ENCODE data around the gene GGCX.

GGCX gene

DNA sequence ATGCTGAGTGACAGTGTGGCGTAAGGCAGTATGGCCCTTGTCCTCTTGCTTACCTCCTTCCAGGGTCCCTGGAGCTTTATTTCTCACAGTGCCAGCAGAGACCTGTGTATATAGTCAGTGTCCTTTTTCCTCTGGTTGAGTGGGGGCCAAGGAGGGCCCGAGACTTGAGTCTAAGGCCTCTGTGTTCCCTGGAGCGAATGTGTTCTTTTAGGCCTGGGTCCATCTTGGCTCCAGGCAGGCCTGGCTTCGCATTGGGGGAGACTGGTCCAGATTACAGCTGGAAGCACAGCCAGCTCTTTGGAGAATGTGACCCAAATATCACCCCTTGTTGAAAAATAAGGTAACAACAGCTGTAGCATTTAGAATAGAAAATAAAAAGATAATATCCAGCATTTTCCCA lies 27.9 kb upstream of the GGCX start:
- Histone ChIP-seq H3K27me3 (ENCODE audit: low read length) (no peaks in the 10 kb centered on the region), H3K79me2 (ENCODE audit: insufficient read depth, low read length) (no peaks in the 10 kb centered on the region), H3K9me3 (ENCODE audit: insufficient read depth, low read length) (no peaks in the 10 kb centered on the region), H3F3A (ENCODE audit: insufficient read depth) (no peaks in the 10 kb centered on the region), H4K20me1 (ENCODE audit: low read depth, low read length) (no peaks in the 10 kb centered on the region), H3K4me2 (ENCODE audit: low read depth, low read length, poor library complexity, severe bottlenecking) (no peak overlapping the region), H3K9ac (ENCODE audit: low read length) (no peak overlapping the region), H3K9me2 (replicated peaks; ENCODE audit: insufficient read depth, low read length) (no peaks in the 10 kb centered on the region), H3K4me3 (ENCODE audit: insufficient read depth, low read length, poor library complexity, severe bottlenecking) (no peak overlapping the region), H3K36me3 (ENCODE audit: low read length) (no peaks in the 10 kb centered on the region), H3K27ac (ENCODE audit: low read depth, low read length) (no peak overlapping the region), H2AFZ (ENCODE audit: low read depth, low read length, severe bottlenecking) (no peak overlapping the region)
- TF ChIP-seq, protein P1, sequence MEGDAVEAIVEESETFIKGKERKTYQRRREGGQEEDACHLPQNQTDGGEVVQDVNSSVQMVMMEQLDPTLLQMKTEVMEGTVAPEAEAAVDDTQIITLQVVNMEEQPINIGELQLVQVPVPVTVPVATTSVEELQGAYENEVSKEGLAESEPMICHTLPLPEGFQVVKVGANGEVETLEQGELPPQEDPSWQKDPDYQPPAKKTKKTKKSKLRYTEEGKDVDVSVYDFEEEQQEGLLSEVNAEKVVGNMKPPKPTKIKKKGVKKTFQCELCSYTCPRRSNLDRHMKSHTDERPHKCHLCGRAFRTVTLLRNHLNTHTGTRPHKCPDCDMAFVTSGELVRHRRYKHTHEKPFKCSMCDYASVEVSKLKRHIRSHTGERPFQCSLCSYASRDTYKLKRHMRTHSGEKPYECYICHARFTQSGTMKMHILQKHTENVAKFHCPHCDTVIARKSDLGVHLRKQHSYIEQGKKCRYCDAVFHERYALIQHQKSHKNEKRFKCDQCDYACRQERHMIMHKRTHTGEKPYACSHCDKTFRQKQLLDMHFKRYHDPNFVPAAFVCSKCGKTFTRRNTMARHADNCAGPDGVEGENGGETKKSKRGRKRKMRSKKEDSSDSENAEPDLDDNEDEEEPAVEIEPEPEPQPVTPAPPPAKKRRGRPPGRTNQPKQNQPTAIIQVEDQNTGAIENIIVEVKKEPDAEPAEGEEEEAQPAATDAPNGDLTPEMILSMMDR (IDR thresholded peaks at IDR 0.05; ENCODE audit: insufficient read depth, low read length, poor library complexity, severe bottlenecking): no peak
- no peak for TF ChIP-seq EZH2phosphoT487 (conservative IDR thresholded peaks at IDR 0.05; ENCODE audit: low read length)

DNA sequence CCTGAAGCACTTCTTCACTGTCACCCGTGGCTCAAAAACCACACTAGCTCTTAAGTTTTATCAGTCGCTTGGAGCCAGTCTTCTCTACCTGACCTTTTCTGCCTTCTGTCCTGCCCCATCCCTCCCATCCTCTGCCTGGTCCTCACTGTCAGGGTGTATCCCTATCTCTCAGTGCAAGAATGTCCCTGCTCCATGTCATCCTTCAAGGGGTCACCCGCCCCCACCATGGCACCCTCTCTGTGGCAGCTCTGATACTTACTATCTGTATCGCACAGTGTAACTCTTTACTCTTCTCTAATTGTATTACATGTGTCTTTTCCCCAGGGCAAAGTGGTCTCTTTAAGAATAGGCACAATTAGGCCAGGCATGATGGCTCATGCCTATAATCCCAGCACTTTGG lies 27.4 kb upstream of the GGCX start:
- Histone ChIP-seq H3K27me3 (ENCODE audit: low read length) (no peaks in the 10 kb centered on the region), H3K9me2 (replicated peaks; ENCODE audit: insufficient read depth, low read length) (no peaks in the 10 kb centered on the region), H3K79me2 (ENCODE audit: insufficient read depth, low read length) (no peaks in the 10 kb centered on the region), H4K20me1 (ENCODE audit: low read depth, low read length) (no peaks in the 10 kb centered on the region), H3K9ac (ENCODE audit: low read length) (no peak overlapping the region), H3K9me3 (ENCODE audit: insufficient read depth, low read length) (no peaks in the 10 kb centered on the region), H2AFZ (ENCODE audit: low read depth, low read length, severe bottlenecking) (no peak overlapping the region), H3F3A (ENCODE audit: insufficient read depth) (no peaks in the 10 kb centered on the region), H3K27ac (ENCODE audit: low read depth, low read length) (no peak overlapping the region), H3K4me2 (ENCODE audit: low read depth, low read length, poor library complexity, severe bottlenecking) (no peak overlapping the region), H3K4me3 (ENCODE audit: insufficient read depth, low read length, poor library complexity, severe bottlenecking) (no peak overlapping the region), H3K36me3 (ENCODE audit: low read length) (no peaks in the 10 kb centered on the region)
- no peak for TF ChIP-seq EZH2phosphoT487 (conservative IDR thresholded peaks at IDR 0.05; ENCODE audit: low read length)
- TF ChIP-seq, protein P1 (IDR thresholded peaks at IDR 0.05; ENCODE audit: insufficient read depth, low read length, poor library complexity, severe bottlenecking): no peak

DNA sequence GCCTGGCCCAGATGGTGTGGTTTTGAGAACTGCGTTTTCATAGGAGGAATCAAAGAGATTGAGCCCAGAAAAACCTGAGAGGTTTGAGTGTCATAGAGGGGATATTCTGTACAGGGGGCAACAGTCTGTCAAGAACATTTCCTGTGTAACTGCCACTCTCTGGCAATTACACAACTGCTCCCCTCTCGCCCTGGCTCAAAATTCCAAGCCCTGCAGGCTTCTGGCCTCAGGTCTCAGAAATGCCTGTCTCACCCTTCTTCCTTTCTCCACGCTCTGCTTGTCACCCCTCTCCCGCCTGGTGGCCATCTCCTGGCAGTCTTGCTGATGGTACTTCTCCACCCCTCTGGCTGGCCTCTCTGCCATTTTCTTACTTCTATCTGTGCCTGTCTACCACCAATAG lies 26.9 kb upstream of the GGCX start:
- H4K20me1 ChIP-seq (ENCODE audit: low read depth, low read length): no peaks in the 10 kb centered on the region
- H3K27ac ChIP-seq (ENCODE audit: low read depth, low read length): no peak overlapping the region
- no peaks in the 10 kb centered on the region for H3K27me3 ChIP-seq (ENCODE audit: low read length)
- H2AFZ ChIP-seq (ENCODE audit: low read depth, low read length, severe bottlenecking): no peak overlapping the region
- TF ChIP-seq, protein P1 (IDR thresholded peaks at IDR 0.05; ENCODE audit: insufficient read depth, low read length, poor library complexity, severe bottlenecking): no peak
- TF ChIP-seq EZH2phosphoT487 (conservative IDR thresholded peaks at IDR 0.05; ENCODE audit: low read length): no peak
- H3K79me2 ChIP-seq (ENCODE audit: insufficient read depth, low read length): no peaks in the 10 kb centered on the region
- no peak overlapping the region for H3K4me2 ChIP-seq (ENCODE audit: low read depth, low read length, poor library complexity, severe bottlenecking)
- no peaks in the 10 kb centered on the region for H3F3A ChIP-seq (ENCODE audit: insufficient read depth)
- H3K9me3 ChIP-seq (ENCODE audit: insufficient read depth, low read length): no peaks in the 10 kb centered on the region
- H3K36me3 ChIP-seq (ENCODE audit: low read length): no peaks in the 10 kb centered on the region
- H3K9me2 ChIP-seq (replicated peaks; ENCODE audit: insufficient read depth, low read length): no peaks in the 10 kb centered on the region
- H3K9ac ChIP-seq (ENCODE audit: low read length): no peak overlapping the region
- H3K4me3 ChIP-seq (ENCODE audit: insufficient read depth, low read length, poor library complexity, severe bottlenecking): no peak overlapping the region

DNA sequence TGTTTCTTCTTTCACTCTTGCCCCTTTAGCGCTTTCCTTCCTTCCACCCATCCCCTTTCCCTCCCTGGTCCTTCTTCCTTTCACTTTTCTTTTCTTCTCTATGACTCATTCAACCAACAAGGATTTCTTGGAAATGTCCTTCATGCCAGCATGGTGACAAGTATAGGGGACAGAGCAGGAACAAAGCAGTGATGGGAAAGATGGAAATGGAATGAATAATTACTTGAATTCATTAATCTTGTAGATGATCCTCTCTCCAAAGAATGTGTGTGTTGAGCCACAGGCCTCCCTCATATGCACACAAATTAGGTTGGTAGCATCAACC lies 24.4 kb upstream of the GGCX start:
- H3K9ac ChIP-seq (ENCODE audit: low read length): no peak overlapping the region
- H3F3A ChIP-seq (ENCODE audit: insufficient read depth): no peaks in the 10 kb centered on the region
- H3K36me3 ChIP-seq (ENCODE audit: low read length): no peaks in the 10 kb centered on the region
- no peak overlapping the region for H2AFZ ChIP-seq (ENCODE audit: low read depth, low read length, severe bottlenecking)
- no peaks in the 10 kb centered on the region for H3K27me3 ChIP-seq (ENCODE audit: low read length)
- no peaks in the 10 kb centered on the region for H3K9me2 ChIP-seq (replicated peaks; ENCODE audit: insufficient read depth, low read length)
- H3K27ac ChIP-seq (ENCODE audit: low read depth, low read length): no peak overlapping the region
- H3K79me2 ChIP-seq (ENCODE audit: insufficient read depth, low read length): no peaks in the 10 kb centered on the region
- TF ChIP-seq, protein P1 (IDR thresholded peaks at IDR 0.05; ENCODE audit: insufficient read depth, low read length, poor library complexity, severe bottlenecking): no peak
- TF ChIP-seq EZH2phosphoT487 (conservative IDR thresholded peaks at IDR 0.05; ENCODE audit: low read length): no peak
- no peaks in the 10 kb centered on the region for H3K9me3 ChIP-seq (ENCODE audit: insufficient read depth, low read length)
- no peak overlapping the region for H3K4me3 ChIP-seq (ENCODE audit: insufficient read depth, low read length, poor library complexity, severe bottlenecking)
- H3K4me2 ChIP-seq (ENCODE audit: low read depth, low read length, poor library complexity, severe bottlenecking): no peak overlapping the region
- no peaks in the 10 kb centered on the region for H4K20me1 ChIP-seq (ENCODE audit: low read depth, low read length)

Data from SU-DHL-6 (cell line).